GM10266 (cell line): ENCODE measurements around the gene ELK1.

ENCODE experiments used
- DNase-seq: peaks from one replicate; pipeline ENCODE4 v3.0.0; 2012; ENCODE audit errors: extremely low spot score
- CTCF ChIP-seq: IDR thresholded peaks from 2 replicates; pipeline ENCODE4 v1.5.1; 2012; ENCODE audit warnings: mild to moderate bottlenecking, low read depth; ENCODE audit not compliant: control insufficient read depth, insufficient read depth; ENCODE audit errors: missing control alignments

Gene ELK1

GRCh38 chrX:47620303-47620685 is 30.1 kb downstream of the ELK1 start:
- TF ChIP-seq CTCF, result no peak
- no peak for DNase-seq

DNA sequence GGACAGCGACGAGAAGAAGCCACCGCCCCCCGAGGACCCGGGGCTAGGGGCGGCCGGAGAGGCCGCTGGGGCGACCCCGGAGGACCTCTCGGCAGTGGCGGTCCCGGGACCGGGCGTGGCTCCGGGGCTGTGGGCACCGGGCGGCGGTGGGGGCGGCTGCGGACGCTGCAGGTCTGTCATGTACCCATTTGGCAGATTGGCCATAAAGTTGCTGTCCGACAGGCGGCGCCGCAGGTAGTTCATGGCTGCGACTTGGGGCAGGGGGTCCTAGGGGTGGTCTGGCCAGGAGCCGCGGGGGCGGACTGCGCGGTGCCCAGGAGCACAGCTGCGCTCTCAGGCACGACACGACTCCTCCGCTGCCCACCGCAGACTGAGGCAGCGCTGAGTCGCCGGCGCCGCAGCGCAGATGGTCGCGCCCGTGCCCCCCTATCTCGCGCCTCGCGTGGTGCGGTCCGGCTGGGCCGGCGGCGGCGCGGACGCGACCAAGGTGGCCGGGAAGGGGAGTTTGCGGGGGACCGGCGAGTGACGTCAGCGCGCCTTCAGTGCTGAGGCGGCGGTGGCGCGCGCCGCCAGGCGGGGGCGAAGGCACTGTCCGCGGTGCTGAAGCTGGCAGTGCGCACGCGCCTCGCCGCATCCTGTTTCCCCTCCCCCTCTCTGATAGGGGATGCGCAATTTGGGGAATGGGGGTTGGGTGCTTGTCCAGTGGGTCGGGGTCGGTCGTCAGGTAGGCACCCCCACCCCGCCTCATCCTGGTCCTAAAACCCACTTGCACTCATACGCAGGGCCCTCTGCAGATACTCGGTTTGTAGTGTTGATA is 30.7 kb downstream of the ELK1 start, which contains the start of gene SYN1:
SYN1 (minus strand) TSS at position 372 of the 817 bp plus-strand sequence; CDS start at position 243, 129 bp downstream.
- TF ChIP-seq CTCF, result peak; percentile 27
- DNase-seq, result peak; percentile 89

GRCh38 chrX:47618923-47619485 is 31.4 kb downstream of the ELK1 start:
- no peak for DNase-seq
- no peak for TF ChIP-seq CTCF

- TF ChIP-seq CTCF, result no peak
- no peak for DNase-seq
These were observed 35.7 kb downstream of the ELK1 start for GRCh38 chrX:47614618-47615017.

- DNase-seq, result no peak
These were observed 37.3 kb downstream of the ELK1 start for GRCh38 chrX:47613082-47613481.

GRCh38 chrX:47612418-47612817 is 37.9 kb downstream of the ELK1 start:
- DNase-seq, result no peak
- no peak for TF ChIP-seq CTCF

More at GRCh38 chrX:47613082-47613481, 37.3 kb downstream of the ELK1 start:
- TF ChIP-seq CTCF, result no peak

DNA sequence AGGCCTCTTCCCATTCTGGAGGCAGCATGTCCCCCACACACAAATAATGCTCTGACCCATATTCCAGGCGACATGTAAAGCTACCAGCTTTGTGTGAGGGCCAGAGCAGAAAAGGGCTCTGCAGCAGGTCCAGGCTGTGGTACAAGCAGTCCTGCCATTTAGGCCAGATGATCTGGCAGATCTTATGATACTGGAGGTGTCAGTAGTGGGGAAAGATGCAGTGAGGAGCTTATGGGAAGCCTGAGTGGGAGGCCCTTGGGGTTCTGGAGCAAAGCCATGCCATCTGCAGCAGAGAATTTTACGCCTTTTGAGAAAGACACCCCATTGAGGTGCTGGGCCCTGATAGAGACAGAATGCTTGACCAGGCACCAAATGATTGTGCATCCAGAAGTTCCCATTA is 38.4 kb downstream of the ELK1 start:
- no peak for DNase-seq
- no peak for TF ChIP-seq CTCF
